Colonic mucosa (tissue), 4 donors: ENCODE results near the gene GGN. TPM values are rescaled to one million over a fixed set of nuclear protein-coding genes. Genes with fewer than 3 reads are reported as not detected.

Experiments
- DNase-seq: peaks from one replicate; pipeline ENCODE4 v3.0.0-alpha.2; 2020
- H3K27ac ChIP-seq: fragments of 200-600 bp; one replicate; pipeline ENCODE4 v1.8.0; 2021
- H3K27me3 ChIP-seq: fragments of 200-600 bp; one replicate; pipeline ENCODE4 v1.8.0; 2021
- H3K36me3 ChIP-seq: fragments of 200-600 bp; one replicate; pipeline ENCODE4 v1.8.0; 2021
- H3K4me1 ChIP-seq: fragments of 200-600 bp; one replicate; pipeline ENCODE4 v1.8.0; 2021; ENCODE audit warnings: mild to moderate bottlenecking
- H3K4me3 ChIP-seq: fragments of 200-600 bp; one replicate; pipeline ENCODE4 v1.8.0; 2021
- H3K9ac ChIP-seq, 2 donors: one replicate each; pipeline ENCODE4 v1.7.0; 2013; ENCODE audit warnings: control low read depth in 2 of 2, low read depth in 2 of 2, low read length in 2 of 2
- H3K9me3 ChIP-seq: fragments of 200-600 bp; one replicate; pipeline ENCODE4 v1.8.0; 2021
- CTCF ChIP-seq: fragments of 200-600 bp; IDR thresholded peaks from one replicate; pipeline ENCODE4 v1.8.0; 2022; ENCODE audit warnings: antibody characterized with exemption, mild to moderate bottlenecking
- intact Hi-C: fragments of 100-400 bp; cut with DNase I; formaldehyde crosslinking; loops from one replicate; pipeline ENCODE4 v1.14.1; 2022
- total RNA-seq, 2 donors: library from RNA; stranded (reverse); fragmentation: NEBNext Ultra II Directional in 1 of 2; extraction: Animal tissue kit (Norgen Biotek cat#: 25700) in 1 of 2; gene quantifications; one replicate each; pipeline ENCODE4 v1.2.1, GENCODE V29; 2021
- donor health status: healthy.
- donor health status: DM: no; HTN: no; CAD: no.
- donor health status: DM: no; HTN: no; CAD: no.

The GGN gene
- total RNA-seq, 2 donors from 2014 or later: 0.37 to 0.45 TPM

- H3K27me3 ChIP-seq: peaks cover 4% of the 10 kb centered on the region
- no peaks in the 10 kb centered on the region for H3K36me3 ChIP-seq
- no peak overlapping the region for H3K9ac ChIP-seq
Observed at GRCh38 chr19:38358071-38358470, 29.8 kb downstream of the GGN start.

GRCh38 chr19:38355728-38356725, 31.8 kb downstream of the GGN start:
- Histone ChIP-seq H3K4me1 (no peaks in the 10 kb centered on the region), H3K27me3 (peaks cover 4% of the 10 kb centered on the region), H3K36me3 (no peaks in the 10 kb centered on the region), H3K27ac (no peak overlapping the region), H3K4me3 (no peak overlapping the region), H3K9ac (no peak overlapping the region), H3K9me3 (no peaks in the 10 kb centered on the region)
- intact Hi-C loops: no loop called here
- TF ChIP-seq CTCF: no peak
- DNase-seq: no peak

More at GRCh38 chr19:38358071-38358470, 29.8 kb downstream of the GGN start:
- Histone ChIP-seq H3K27ac (no peak overlapping the region), H3K9me3 (no peaks in the 10 kb centered on the region), H3K4me1 (peaks cover 2% of the 10 kb centered on the region), H3K4me3 (no peak overlapping the region)
- intact Hi-C loops: no loop called here
- no peak for DNase-seq
- no peak for TF ChIP-seq CTCF

- Histone ChIP-seq H3K4me1 (no peaks in the 10 kb centered on the region), H3K27me3 (no peaks in the 10 kb centered on the region), H3K9ac (no peak overlapping the region), H3K27ac (no peak overlapping the region), H3K9me3 (no peaks in the 10 kb centered on the region), H3K36me3 (no peaks in the 10 kb centered on the region), H3K4me3 (no peak overlapping the region)
- no peak for DNase-seq
- no peak for TF ChIP-seq CTCF
- intact Hi-C loops: no loop called here
Observed at GRCh38 chr19:38352611-38353010, 35.2 kb downstream of the GGN start.

- no peak for DNase-seq
- Histone ChIP-seq H3K9me3 (no peaks in the 10 kb centered on the region), H3K4me1 (no peaks in the 10 kb centered on the region), H3K27ac (no peak overlapping the region), H3K36me3 (no peaks in the 10 kb centered on the region), H3K9ac (no peak overlapping the region), H3K4me3 (no peak overlapping the region), H3K27me3 (no peaks in the 10 kb centered on the region)
- TF ChIP-seq CTCF: no peak
- intact Hi-C loops: no loop called here
Observed at GRCh38 chr19:38351865-38352395, 35.9 kb downstream of the GGN start.

- no peak overlapping the region for H3K9ac ChIP-seq
- H3K9me3 ChIP-seq: no peaks in the 10 kb centered on the region
- no peak for DNase-seq
- intact Hi-C loops: no loop called here
- no peaks in the 10 kb centered on the region for H3K4me1 ChIP-seq
- H3K36me3 ChIP-seq: no peaks in the 10 kb centered on the region
- H3K4me3 ChIP-seq: no peak overlapping the region
- no peaks in the 10 kb centered on the region for H3K27me3 ChIP-seq
- TF ChIP-seq CTCF: no peak
- H3K27ac ChIP-seq: no peak overlapping the region
Observed at GRCh38 chr19:38350883-38351282, 37.0 kb downstream of the GGN start.
